HCT116 (cell line): ENCODE results near the gene NEMP2. TPM values are rescaled to one million over a fixed set of nuclear protein-coding genes. Genes with fewer than 3 reads are reported as not detected.

Source experiments
- ATAC-seq: fragments of 200-7000 bp; cut with Tn5 transposase; 2 replicates; pipeline ENCODE4 v1.9.1; 2020; ENCODE audit warnings: mild to moderate bottlenecking, moderate library complexity
- BruUV-seq: library from RNA; stranded (reverse); fragments of 400-500 nt; replicated peaks from 2 replicates; lab custom pipeline; 2021; lab: Mats Ljungman, UMichigan
- CTCF ChIA-PET: fragments of 300-600 bp; sonication (Branson Sonifier 250); formaldehyde crosslinking; loops from one replicate; lab custom pipeline; 2021; ENCODE audit warnings: antibody characterized with exemption; lab: Charles Lee
- POLR2A ChIA-PET: fragments of 300-600, 350-600 bp; sonication (Branson Sonifier 250); formaldehyde crosslinking; loops from one replicate; lab custom pipeline; 2021; ENCODE audit warnings: antibody characterized with exemption; lab: Charles Lee
- RAD21 ChIA-PET, 2 experiments: fragments of 300-600 bp; sonication (Branson Sonifier 250); formaldehyde crosslinking; loops; one replicate each; lab custom pipeline; 2023; ENCODE audit warnings: low total read pairs in 2 of 2; ENCODE audit not compliant: uncharacterized antibody in 2 of 2, unreplicated experiment in 2 of 2, low non-redundant PET in 1 of 2; lab: Charles Lee
- DNase-seq: peaks from one replicate; pipeline ENCODE4 v3.0.0-alpha.2; 2010; ENCODE audit warnings: low read depth, low spot score
- H2AFZ ChIP-seq: fragments of 200-600 bp; shearing (Covaris generic), sonication (generic); 2 replicates; pipeline ENCODE4 v1.6.1; 2017; ENCODE audit warnings: low read depth, mixed run types, mixed read lengths, antibody characterized with exemption, low read length; ENCODE audit not compliant: poor library complexity, severe bottlenecking
- H3K27ac ChIP-seq: 2 replicates; pipeline ENCODE4 v1.5.1; 2012; ENCODE audit warnings: low read depth, low read length
- H3K27me3 ChIP-seq: fragments of 200-600 bp; sonication (generic); 2 replicates; pipeline ENCODE4 v1.6.1; 2016; ENCODE audit warnings: mixed run types, low read length, mixed read lengths; ENCODE audit not compliant: insufficient read depth
- H3K36me3 ChIP-seq, 2 experiments: fragments of 200-500 bp in 1 of 2; fragments of 200-600 bp in 1 of 2; sonication (Bioruptor generic) in 1 of 2; sonication (generic) in 1 of 2; 2 replicates each; pipeline versions ENCODE4 v1.5.1 to v1.6.1; 2014 to 2016; ENCODE audit warnings: low read length in 2 of 2, inconsistent platforms in 1 of 2, mixed read lengths in 1 of 2, mixed run types in 1 of 2; ENCODE audit not compliant: insufficient read depth in 2 of 2, control insufficient read depth in 1 of 2
- H3K4me1 ChIP-seq, 2 experiments: fragments of 200-600 bp in 1 of 2; sonication (generic) in 1 of 2; 2 replicates each; pipeline versions ENCODE4 v1.5.1 to v1.6.1; 2012 to 2017; ENCODE audit warnings: low read length in 2 of 2, inconsistent platforms in 1 of 2, mild to moderate bottlenecking in 1 of 2, mixed read lengths in 1 of 2, mixed run types in 1 of 2, moderate library complexity in 1 of 2; ENCODE audit not compliant: insufficient read depth in 2 of 2, control insufficient read depth in 1 of 2
- H3K4me2 ChIP-seq: fragments of 200-600 bp; sonication (generic); 2 replicates; pipeline ENCODE4 v1.6.1; 2017; ENCODE audit warnings: mixed run types, low read length, mixed read lengths
- H3K4me3 ChIP-seq, 2 experiments: fragments of 200-600 bp in 1 of 2; sonication (generic) in 1 of 2; replicated peaks in 1 of 2; 2 replicates each; pipeline ENCODE4 v1.5.1; 2011 to 2016; ENCODE audit warnings: low read length in 2 of 2, control low read depth in 1 of 2, low read depth in 1 of 2, mild to moderate bottlenecking in 1 of 2, mixed read lengths in 1 of 2, mixed run types in 1 of 2
- H3K79me2 ChIP-seq: fragments of 200-600 bp; sonication (generic); 2 replicates; pipeline ENCODE4 v1.6.1; 2017; ENCODE audit warnings: mild to moderate bottlenecking, mixed run types, low read length, moderate library complexity, mixed read lengths; ENCODE audit not compliant: insufficient read depth
- H3K9ac ChIP-seq: fragments of 200-600 bp; sonication (generic); 2 replicates; pipeline ENCODE4 v1.6.1; 2016; ENCODE audit warnings: low read length, mixed read lengths
- H3K9me2 ChIP-seq: fragments of 200-600 bp; sonication (generic), shearing (Covaris generic); 2 replicates; pipeline ENCODE4 v1.6.1; 2017; ENCODE audit warnings: mixed run types, mild to moderate bottlenecking, moderate library complexity; ENCODE audit not compliant: insufficient read depth
- H3K9me3 ChIP-seq, 2 experiments: fragments of 200-500 bp in 1 of 2; fragments of 200-600 bp in 1 of 2; sonication (Bioruptor generic) in 1 of 2; sonication (generic) in 1 of 2; 2 replicates each; pipeline ENCODE4 v1.6.1; 2014 to 2017; ENCODE audit warnings: low read length in 2 of 2, mixed read lengths in 2 of 2, inconsistent platforms in 1 of 2, low read depth in 1 of 2, mild to moderate bottlenecking in 1 of 2, mixed run types in 1 of 2, moderate library complexity in 1 of 2; ENCODE audit not compliant: control insufficient read depth in 1 of 2, insufficient read depth in 1 of 2
- H4K20me1 ChIP-seq: fragments of 200-600 bp; sonication (generic), shearing (Covaris generic); 2 replicates; pipeline ENCODE4 v1.6.1; 2017; ENCODE audit warnings: mixed run types, mild to moderate bottlenecking, moderate library complexity; ENCODE audit not compliant: insufficient read depth
- CEBPB ChIP-seq: IDR thresholded peaks from 2 replicates; pipeline ENCODE4 v1.6.1; 2012; ENCODE audit warnings: low read depth
- EGR1 ChIP-seq: IDR thresholded peaks from 2 replicates; pipeline ENCODE4 v1.6.1; 2012; ENCODE audit warnings: low read depth
- ELF1 ChIP-seq: IDR thresholded peaks from 2 replicates; pipeline ENCODE4 v1.6.1; 2012; ENCODE audit warnings: low read depth, borderline replicate concordance
- EZH2 ChIP-seq: fragments of 200-600 bp; sonication (generic); IDR thresholded peaks from 2 replicates; pipeline ENCODE4 v1.6.1; 2017; ENCODE audit warnings: antibody characterized with exemption, mixed run types
- EZH2phosphoT487 ChIP-seq: fragments of 200-600 bp; IDR thresholded peaks from 2 replicates; pipeline ENCODE4 v1.6.1; 2018; ENCODE audit warnings: antibody characterized with exemption, borderline replicate concordance
- JUND ChIP-seq: IDR thresholded peaks from 2 replicates; pipeline ENCODE4 v1.6.1; 2012
- POLR2A ChIP-seq: IDR thresholded peaks from 2 replicates; pipeline ENCODE4 v1.7.0; 2011; ENCODE audit warnings: borderline replicate concordance; ENCODE audit not compliant: insufficient read depth, insufficient read length; ENCODE audit errors: extremely low read depth
- POLR2AphosphoS5 ChIP-seq: IDR thresholded peaks from 2 replicates; pipeline ENCODE4 v1.6.1; 2011; ENCODE audit warnings: mild to moderate bottlenecking, low read depth, low read length, moderate library complexity
- RAD21 ChIP-seq: IDR thresholded peaks from 2 replicates; pipeline ENCODE4 v1.6.1; 2012; ENCODE audit warnings: low read depth, mild to moderate bottlenecking
- SIN3A ChIP-seq: IDR thresholded peaks from 2 replicates; pipeline ENCODE4 v1.6.1; 2012; ENCODE audit warnings: low read depth
- SP1 ChIP-seq: IDR thresholded peaks from 2 replicates; pipeline ENCODE4 v1.6.1; 2012; ENCODE audit warnings: low read depth
- TCF7L2 ChIP-seq: IDR thresholded peaks from 2 replicates; pipeline ENCODE4 v1.7.0; 2011; ENCODE audit warnings: borderline replicate concordance, inconsistent platforms; ENCODE audit not compliant: insufficient read depth, insufficient read length; ENCODE audit errors: extremely low read depth
- ZFX ChIP-seq: fragments of 450-650 bp; IDR thresholded peaks from 2 replicates; pipeline ENCODE4 v1.6.1; 2017
- ZNF274 ChIP-seq: fragments of 200-500 bp; sonication (Bioruptor generic); IDR thresholded peaks from 2 replicates; pipeline ENCODE4 v1.6.1; 2014; ENCODE audit warnings: mild to moderate bottlenecking, low read depth, low read length, inconsistent platforms
- intact Hi-C: fragments of 100-400 bp; cut with micrococcal nuclease; formaldehyde crosslinking; loops from 2 replicates; pipeline ENCODE4 v1.10.0; 2022
- total RNA-seq: library from RNA; stranded (reverse); gene quantifications from one replicate; pipeline ENCODE4 v1.2.1, GENCODE V29; 2021; ENCODE audit not compliant: unreplicated experiment
- TF ChIP-seq, protein P1 (sequence below), 3 experiments: fragments of 200-600 bp in 1 of 3; sonication (generic) in 1 of 3; IDR thresholded peaks in 2 of 3; conservative IDR thresholded peaks in 1 of 3; 2 replicates each; pipeline ENCODE4 v1.5.1; 2012 to 2017; ENCODE audit warnings: low read depth in 2 of 3, low read length in 2 of 3, antibody characterized with exemption in 1 of 3, borderline replicate concordance in 1 of 3, control low read depth in 1 of 3, mild to moderate bottlenecking in 1 of 3, mixed read lengths in 1 of 3, mixed run types in 1 of 3, moderate library complexity in 1 of 3; ENCODE audit not compliant: insufficient read depth in 1 of 3
- TF ChIP-seq, protein P2 (sequence below): IDR thresholded peaks from 2 replicates; pipeline ENCODE4 v1.6.1; 2012
- TF ChIP-seq, protein P3 (sequence below): IDR thresholded peaks from 2 replicates; pipeline ENCODE4 v1.6.1; 2011; ENCODE audit warnings: mild to moderate bottlenecking, low read length, moderate library complexity; ENCODE audit not compliant: insufficient replicate concordance; ENCODE audit errors: extremely low read depth

NEMP2 gene
- total RNA-seq, 1 experiment from 2014 or later, result 8.6 TPM

DNA sequence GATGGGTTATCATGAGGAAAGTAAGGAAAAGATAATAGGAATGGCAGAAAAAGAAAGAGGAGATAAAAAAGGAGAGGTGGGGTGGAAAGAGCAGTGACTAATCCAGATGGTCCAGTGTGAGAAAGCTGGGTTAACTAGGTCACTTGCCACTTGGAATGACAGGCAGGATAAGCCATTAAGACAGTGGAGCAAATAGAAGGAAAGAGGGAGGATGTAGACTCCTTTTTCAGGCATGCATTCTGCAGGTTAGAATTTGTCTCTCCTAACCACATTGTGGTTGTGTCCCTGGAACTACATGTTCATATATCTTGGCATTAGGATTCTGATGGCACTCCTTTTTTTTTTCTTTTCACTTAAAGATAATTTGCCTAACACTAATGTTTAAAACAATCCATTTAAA is 13.4 kb upstream of the NEMP2 start:
- RAD21 ChIA-PET, result no interaction called here
- H3K27ac ChIP-seq, result no peak overlapping the region
- no peak overlapping the region for H2AFZ ChIP-seq
- H3K9me2 ChIP-seq, result no peaks in the 10 kb centered on the region
- H3K9me3 ChIP-seq, result no peaks in the 10 kb centered on the region
- H3K36me3 ChIP-seq, result no peaks in the 10 kb centered on the region
- ATAC-seq (no peak), DNase-seq (no peak)
- no peak overlapping the region for H3K9ac ChIP-seq
- no peaks in the 10 kb centered on the region for H4K20me1 ChIP-seq
- intact Hi-C loops, result no loop called here
- no peaks in the 10 kb centered on the region for H3K4me1 ChIP-seq
- CTCF ChIA-PET, result no interaction called here
- H3K27me3 ChIP-seq, result no peaks in the 10 kb centered on the region
- BruUV-seq, result no TSS peak
- TF ChIP-seq EZH2phosphoT487 (no peak), ELF1 (no peak), JUND (no peak), SP1 (no peak), TCF7L2 (no peak), POLR2A (no peak), RAD21 (no peak), POLR2AphosphoS5 (no peak), ZFX (no peak), EGR1 (no peak), EZH2 (no peak), SIN3A (no peak), CEBPB (no peak), ZNF274 (no peak)
- TF ChIP-seq, protein P1, sequence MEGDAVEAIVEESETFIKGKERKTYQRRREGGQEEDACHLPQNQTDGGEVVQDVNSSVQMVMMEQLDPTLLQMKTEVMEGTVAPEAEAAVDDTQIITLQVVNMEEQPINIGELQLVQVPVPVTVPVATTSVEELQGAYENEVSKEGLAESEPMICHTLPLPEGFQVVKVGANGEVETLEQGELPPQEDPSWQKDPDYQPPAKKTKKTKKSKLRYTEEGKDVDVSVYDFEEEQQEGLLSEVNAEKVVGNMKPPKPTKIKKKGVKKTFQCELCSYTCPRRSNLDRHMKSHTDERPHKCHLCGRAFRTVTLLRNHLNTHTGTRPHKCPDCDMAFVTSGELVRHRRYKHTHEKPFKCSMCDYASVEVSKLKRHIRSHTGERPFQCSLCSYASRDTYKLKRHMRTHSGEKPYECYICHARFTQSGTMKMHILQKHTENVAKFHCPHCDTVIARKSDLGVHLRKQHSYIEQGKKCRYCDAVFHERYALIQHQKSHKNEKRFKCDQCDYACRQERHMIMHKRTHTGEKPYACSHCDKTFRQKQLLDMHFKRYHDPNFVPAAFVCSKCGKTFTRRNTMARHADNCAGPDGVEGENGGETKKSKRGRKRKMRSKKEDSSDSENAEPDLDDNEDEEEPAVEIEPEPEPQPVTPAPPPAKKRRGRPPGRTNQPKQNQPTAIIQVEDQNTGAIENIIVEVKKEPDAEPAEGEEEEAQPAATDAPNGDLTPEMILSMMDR (IDR thresholded peaks at IDR 0.05 in 2 of 3, conservative IDR thresholded peaks at IDR 0.05 in 1 of 3; ENCODE audit: borderline replicate concordance in 1 of 3, insufficient read depth in 1 of 3, low read depth in 2 of 3, low read length in 2 of 3), result no peak
- TF ChIP-seq, protein P2, sequence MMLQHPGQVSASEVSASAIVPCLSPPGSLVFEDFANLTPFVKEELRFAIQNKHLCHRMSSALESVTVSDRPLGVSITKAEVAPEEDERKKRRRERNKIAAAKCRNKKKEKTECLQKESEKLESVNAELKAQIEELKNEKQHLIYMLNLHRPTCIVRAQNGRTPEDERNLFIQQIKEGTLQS, result no peak
- TF ChIP-seq, protein P3, sequence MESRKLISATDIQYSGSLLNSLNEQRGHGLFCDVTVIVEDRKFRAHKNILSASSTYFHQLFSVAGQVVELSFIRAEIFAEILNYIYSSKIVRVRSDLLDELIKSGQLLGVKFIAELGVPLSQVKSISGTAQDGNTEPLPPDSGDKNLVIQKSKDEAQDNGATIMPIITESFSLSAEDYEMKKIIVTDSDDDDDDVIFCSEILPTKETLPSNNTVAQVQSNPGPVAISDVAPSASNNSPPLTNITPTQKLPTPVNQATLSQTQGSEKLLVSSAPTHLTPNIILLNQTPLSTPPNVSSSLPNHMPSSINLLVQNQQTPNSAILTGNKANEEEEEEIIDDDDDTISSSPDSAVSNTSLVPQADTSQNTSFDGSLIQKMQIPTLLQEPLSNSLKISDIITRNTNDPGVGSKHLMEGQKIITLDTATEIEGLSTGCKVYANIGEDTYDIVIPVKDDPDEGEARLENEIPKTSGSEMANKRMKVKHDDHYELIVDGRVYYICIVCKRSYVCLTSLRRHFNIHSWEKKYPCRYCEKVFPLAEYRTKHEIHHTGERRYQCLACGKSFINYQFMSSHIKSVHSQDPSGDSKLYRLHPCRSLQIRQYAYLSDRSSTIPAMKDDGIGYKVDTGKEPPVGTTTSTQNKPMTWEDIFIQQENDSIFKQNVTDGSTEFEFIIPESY, result no peak
- no peak overlapping the region for H3K4me2 ChIP-seq
- POLR2A ChIA-PET, result no interaction called here
- H3K79me2 ChIP-seq, result no peaks in the 10 kb centered on the region
- H3K4me3 ChIP-seq, result no peak overlapping the region
